B cell (primary cell): ENCODE measurements around the gene GPC5. TPM values are rescaled to one million over a fixed set of nuclear protein-coding genes. Genes with fewer than 3 reads are reported as not detected.

Experiments
- ATAC-seq: fragments of 200-7000 bp; cut with Tn5 transposase; one replicate; pipeline ENCODE4 v1.10.0; 2021; ENCODE audit warnings: low read depth, mild to moderate bottlenecking, moderate number of reproducible peaks, moderate library complexity
- CTCF ChIA-PET: fragments of 350-600 bp; sonication (Branson Sonifier 250); formaldehyde crosslinking; loops from one replicate; lab custom pipeline; 2021; ENCODE audit warnings: antibody characterized with exemption, inconsistent platforms; lab: Charles Lee
- POLR2A ChIA-PET: fragments of 350-600 bp; sonication (Branson Sonifier 250); formaldehyde crosslinking; loops from one replicate; lab custom pipeline; 2021; ENCODE audit warnings: antibody characterized with exemption; lab: Charles Lee
- DNase-seq: peaks from one replicate; pipeline ENCODE4 v3.0.0; 2013
- H2AFZ ChIP-seq: 2 replicates; pipeline ENCODE4 v1.6.1; 2012; ENCODE audit warnings: mild to moderate bottlenecking, low read depth, low read length; ENCODE audit not compliant: insufficient read depth, poor library complexity, severe bottlenecking
- H3K27ac ChIP-seq, 2 donors: 1 replicate in 1 of 2; 2 replicates in 1 of 2; pipeline ENCODE4 v1.5.1; 2012 to 2013; ENCODE audit warnings: low read length in 2 of 2, mild to moderate bottlenecking in 2 of 2, moderate library complexity in 1 of 2
- H3K27me3 ChIP-seq, 4 experiments: fragments of 200-600 bp in 1 of 4; sonication (generic) in 1 of 4; replicated peaks in 1 of 4; 1 replicate in 2 of 4; 2 replicates in 2 of 4; pipeline versions ENCODE4 v1.6.1 to v1.7.0; 2013 to 2016; ENCODE audit warnings: low read length in 3 of 4, mild to moderate bottlenecking in 2 of 4, mixed read lengths in 1 of 4, moderate library complexity in 1 of 4; ENCODE audit not compliant: insufficient read depth in 4 of 4, control insufficient read depth in 3 of 4; ENCODE audit errors: control extremely low read depth in 1 of 4
- H3K36me3 ChIP-seq, 2 experiments: replicated peaks in 1 of 2; 1 replicate in 1 of 2; 2 replicates in 1 of 2; pipeline versions ENCODE4 v1.6.1 to v1.7.1; 2013; ENCODE audit warnings: low read length in 1 of 2; ENCODE audit not compliant: insufficient read depth in 2 of 2, control insufficient read depth in 1 of 2; ENCODE audit errors: control extremely low read depth in 1 of 2, extremely low read depth in 1 of 2
- H3K4me1 ChIP-seq, 2 donors: fragments of 200-600 bp in 1 of 2; sonication (generic) in 1 of 2; 1 replicate in 1 of 2; 2 replicates in 1 of 2; pipeline versions ENCODE4 v1.5.1 to v1.6.1; 2013 to 2017; ENCODE audit warnings: low read length in 2 of 2; ENCODE audit not compliant: control insufficient read depth in 2 of 2, insufficient read depth in 2 of 2
- H3K4me2 ChIP-seq: replicated peaks from 2 replicates; pipeline ENCODE3; 2012; ENCODE audit warnings: mild to moderate bottlenecking, low read depth, low read length; ENCODE audit not compliant: poor library complexity, severe bottlenecking
- H3K4me3 ChIP-seq, 5 experiments: fragments of 200-600 bp in 1 of 5; sonication (generic) in 1 of 5; 1 replicate in 3 of 5; 2 replicates in 2 of 5; pipeline versions ENCODE4 v1.5.1 to v1.7.0; 2011 to 2016; ENCODE audit warnings: low read length in 4 of 5, mild to moderate bottlenecking in 4 of 5, low read depth in 2 of 5, control low read depth in 1 of 5, moderate library complexity in 1 of 5; ENCODE audit not compliant: insufficient read depth in 1 of 5; ENCODE audit errors: control extremely low read depth in 1 of 5, extremely low read depth in 1 of 5
- H3K79me2 ChIP-seq: fragments of 200-600 bp; sonication (generic); one replicate; pipeline ENCODE4 v1.6.0; 2016; ENCODE audit warnings: low read length; ENCODE audit not compliant: control insufficient read depth, insufficient read depth
- H3K9ac ChIP-seq: fragments of 200-600 bp; sonication (generic); 2 replicates; pipeline ENCODE4 v1.6.1; 2017; ENCODE audit warnings: mild to moderate bottlenecking, low read length, moderate library complexity
- H3K9me3 ChIP-seq, 3 donors: one replicate each; pipeline versions ENCODE4 v1.6.1 to v1.7.1; 2013; ENCODE audit warnings: low read length in 2 of 3; ENCODE audit not compliant: control insufficient read depth in 2 of 3, insufficient read depth in 1 of 3; ENCODE audit errors: control extremely low read depth in 1 of 3
- H4K20me1 ChIP-seq: 2 replicates; pipeline ENCODE4 v1.6.0; 2012; ENCODE audit warnings: mild to moderate bottlenecking, low read length; ENCODE audit not compliant: insufficient read depth, control insufficient read depth, poor library complexity, severe bottlenecking
- H3K27ac Mint-ChIP-seq: one replicate; pipeline ENCODE4 v1.8.0; 2021; ENCODE audit warnings: mixed read lengths
- H3K27me3 Mint-ChIP-seq: one replicate; pipeline ENCODE4 v1.8.0; 2021; ENCODE audit warnings: mixed read lengths
- H3K4me1 Mint-ChIP-seq: one replicate; pipeline ENCODE4 v1.8.0; 2021; ENCODE audit warnings: mixed read lengths
- H3K4me3 Mint-ChIP-seq: one replicate; pipeline ENCODE4 v1.8.0; 2021; ENCODE audit warnings: mixed read lengths
- H3K9me3 Mint-ChIP-seq: one replicate; pipeline ENCODE4 v1.8.0; 2022; ENCODE audit warnings: mixed read lengths; ENCODE audit not compliant: insufficient read depth
- CTCF ChIP-seq: fragments of 200-600 bp; IDR thresholded peaks from one replicate; pipeline ENCODE4 v1.8.0; 2022; ENCODE audit warnings: antibody characterized with exemption, mild to moderate bottlenecking
- EZH2 ChIP-seq: IDR thresholded peaks from 2 replicates; pipeline ENCODE4 v1.6.1; 2012; ENCODE audit warnings: borderline replicate concordance, low read depth, mild to moderate bottlenecking, moderate library complexity, low read length; ENCODE audit not compliant: insufficient read depth, poor library complexity, severe bottlenecking
- WGBS: methylation state at CpG from one replicate; pipeline ENCODE4 v1.1.5; 2013; ENCODE audit warnings: missing lambda C conversion rate; ENCODE audit not compliant: insufficient coverage; 5-methylcytosine and 5-hydroxymethylcytosine counted together
- intact Hi-C: fragments of 100-400 bp; cut with micrococcal nuclease; formaldehyde crosslinking; loops from one replicate; pipeline ENCODE4 v1.10.0; 2022
- polyA plus RNA-seq: library from polyadenylated mRNA; depleted of rRNA; stranded (reverse); fragments of >200 nt; gene quantifications from 2 replicates; pipeline ENCODE4 v1.2.3, GENCODE V29; 2012
- total RNA-seq, 2 donors: library from RNA; stranded (reverse); fragments of 120-200 nt in 1 of 2; gene quantifications; 1 replicate in 1 of 2; 2 replicates in 1 of 2; pipeline versions ENCODE4 v1.2.3 to v1.2.4, GENCODE V29; 2013 to 2022

The GPC5 gene
- total and polyA plus RNA-seq, 2 donors (not counting 1 experiment from before 2014, with no cell fraction given), result 0.15 to 0.30 TPM

GRCh38 chr13:91397595-91397994 is 826 bp upstream of the GPC5 start:
- peaks cover 21 to 22% of the 10 kb centered on the region in 2 donors for H3K4me1 ChIP-seq
- H4K20me1 ChIP-seq, result no peaks in the 10 kb centered on the region
- H3K36me3 ChIP-seq, result no peaks in the 10 kb centered on the region
- H3K9me3 Mint-ChIP-seq, result no peaks in the 10 kb centered on the region
- POLR2A ChIA-PET, result no interaction called here
- intact Hi-C loops, result no loop called here
- no peaks in the 10 kb centered on the region for H3K79me2 ChIP-seq
- H3K27ac ChIP-seq, result no peak overlapping the region
- peaks cover 23% of the 10 kb centered on the region for H3K4me1 Mint-ChIP-seq
- CTCF ChIA-PET, result no interaction called here
- H3K4me2 ChIP-seq, result peak overlapping the region; percentile 98
- no peak for TF ChIP-seq EZH2
- TF ChIP-seq CTCF, result no peak
- H3K9ac ChIP-seq, result peak overlapping the region; percentile 73
- DNase-seq (no peak), ATAC-seq (no peak)
- H3K4me3 Mint-ChIP-seq, result no peak overlapping the region
- H3K4me3 ChIP-seq, result no peak overlapping the region
- H3K27me3 Mint-ChIP-seq, result peaks cover 31% of the 10 kb centered on the region
- no peak overlapping the region for H2AFZ ChIP-seq
- H3K27me3 ChIP-seq, result peaks cover 7 to 55% (median 34%) of the 10 kb centered on the region in 4 experiments
- H3K9me3 ChIP-seq, result peaks cover 0 to 17% (median 6%) of the 10 kb centered on the region in 3 donors
- no CpG with 5 or more reads among the region's 1 CpG for WGBS
- H3K27ac Mint-ChIP-seq, result no peak overlapping the region

GRCh38 chr13:91399189-91400062 is 1.0 kb downstream of the GPC5 start:
- H3K4me2 ChIP-seq, result peak overlapping the region; percentile 98
- TF ChIP-seq EZH2, result no peak
- TF ChIP-seq CTCF, result no peak
- H3K4me3 ChIP-seq, result peak overlapping the region in 4 of 5 experiments; percentile 50 to 72 (median 60)
- intact Hi-C loops, result no loop called here
- peak overlapping the region; percentile 73 for H3K9ac ChIP-seq
- Mint-ChIP-seq H3K4me1 (peaks cover 23% of the 10 kb centered on the region), H3K27ac (no peak overlapping the region), H3K27me3 (peaks cover 23% of the 10 kb centered on the region), H3K4me3 (peak overlapping the region; percentile 82), H3K9me3 (no peaks in the 10 kb centered on the region)
- no peaks in the 10 kb centered on the region for H3K36me3 ChIP-seq
- H4K20me1 ChIP-seq, result no peaks in the 10 kb centered on the region
- WGBS, result 25% methylated on average over 41 of the region's 44 CpGs
- H3K27me3 ChIP-seq, result peaks cover 7 to 45% (median 27%) of the 10 kb centered on the region in 4 experiments
- ChIA-PET CTCF (interaction anchor here (1.6 kb wide), 1 partner anchor 53 kb away, joined by 3 read pairs; no protein-coding TSS in a partner anchor), POLR2A (no interaction called here)
- H3K79me2 ChIP-seq, result no peaks in the 10 kb centered on the region
- peaks cover 0 to 17% (median 5%) of the 10 kb centered on the region in 3 donors for H3K9me3 ChIP-seq
- peak overlapping the region; percentile 81 for H2AFZ ChIP-seq
- peaks cover 21 to 22% of the 10 kb centered on the region in 2 donors for H3K4me1 ChIP-seq
- DNase-seq, result peak; percentile 45
- no peak overlapping the region for H3K27ac ChIP-seq
- ATAC-seq, result no peak
